ENCODE measurements around the gene VPS52.
"Not testable (repeated sequence)": the region's sequence is repeated elsewhere in the genome, so short reads cannot be mapped to it uniquely, and the experiment has no call there.

VPS52 gene

DNA sequence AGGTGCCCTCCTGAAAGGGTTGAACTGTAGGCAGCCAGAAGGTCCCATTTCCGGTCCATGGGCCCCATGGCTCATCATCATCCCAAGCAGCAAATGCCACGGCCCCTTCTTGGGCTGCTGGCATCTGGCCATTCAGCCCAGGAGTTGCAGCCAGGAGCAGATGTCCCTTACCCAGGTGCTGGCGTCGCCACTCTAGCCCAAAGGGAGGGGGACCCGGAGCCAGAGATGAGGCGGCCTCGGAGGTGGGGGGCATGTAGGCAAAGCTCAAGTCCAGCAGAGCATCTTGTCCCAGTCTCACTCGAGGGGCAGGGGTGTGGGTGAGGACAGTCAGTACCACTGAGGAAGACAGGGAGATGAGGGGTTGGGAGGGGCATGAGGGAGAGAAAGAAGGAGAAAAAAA lies 33.4 kb upstream of the VPS52 start:
- no peak for DNase-seq (ENCODE audit: low read depth, low spot score)

DNA sequence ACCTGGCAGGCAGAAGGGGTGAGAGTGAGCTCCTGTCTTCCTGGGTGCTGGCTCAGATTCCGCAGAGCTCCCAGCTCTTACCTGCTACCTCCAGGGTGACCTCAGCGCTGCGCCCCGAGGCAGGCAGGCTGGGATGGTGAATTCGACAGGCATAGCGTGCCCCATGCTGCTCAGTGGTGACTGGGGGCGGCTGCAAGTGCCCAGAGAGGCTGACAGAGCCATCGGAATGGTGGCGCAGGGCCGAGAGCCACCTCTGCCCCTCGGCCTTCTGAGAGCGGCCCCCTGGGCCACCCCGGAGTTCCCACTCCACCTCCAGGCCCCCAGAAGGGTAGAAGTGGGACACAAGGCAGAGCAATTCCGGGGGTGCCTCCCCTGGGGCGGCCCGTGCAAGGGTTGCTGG lies 32.5 kb upstream of the VPS52 start:
- DNase-seq (ENCODE audit: low read depth, low spot score) = no peak

DNA sequence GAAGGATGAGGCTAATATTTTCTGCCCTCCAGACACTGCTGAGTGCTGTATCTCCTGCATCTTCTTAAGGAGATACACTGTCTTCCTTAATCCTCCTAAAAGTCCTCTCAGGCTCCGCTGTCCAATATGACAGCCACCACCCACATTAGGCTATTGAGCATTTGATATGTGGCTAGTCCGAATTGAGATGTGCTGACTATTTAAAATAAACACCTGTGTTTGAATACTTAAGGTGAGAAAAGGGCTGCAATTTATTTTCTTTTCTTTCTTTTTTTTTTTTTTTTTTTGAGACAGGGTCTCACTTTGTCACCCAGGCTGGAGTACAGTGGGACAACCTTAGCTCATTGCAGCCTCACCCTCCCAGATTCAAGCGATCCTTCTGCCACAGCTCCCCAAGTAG lies 30.2 kb upstream of the VPS52 start:
- DNase-seq (ENCODE audit: low read depth, low spot score) = no peak

DNA sequence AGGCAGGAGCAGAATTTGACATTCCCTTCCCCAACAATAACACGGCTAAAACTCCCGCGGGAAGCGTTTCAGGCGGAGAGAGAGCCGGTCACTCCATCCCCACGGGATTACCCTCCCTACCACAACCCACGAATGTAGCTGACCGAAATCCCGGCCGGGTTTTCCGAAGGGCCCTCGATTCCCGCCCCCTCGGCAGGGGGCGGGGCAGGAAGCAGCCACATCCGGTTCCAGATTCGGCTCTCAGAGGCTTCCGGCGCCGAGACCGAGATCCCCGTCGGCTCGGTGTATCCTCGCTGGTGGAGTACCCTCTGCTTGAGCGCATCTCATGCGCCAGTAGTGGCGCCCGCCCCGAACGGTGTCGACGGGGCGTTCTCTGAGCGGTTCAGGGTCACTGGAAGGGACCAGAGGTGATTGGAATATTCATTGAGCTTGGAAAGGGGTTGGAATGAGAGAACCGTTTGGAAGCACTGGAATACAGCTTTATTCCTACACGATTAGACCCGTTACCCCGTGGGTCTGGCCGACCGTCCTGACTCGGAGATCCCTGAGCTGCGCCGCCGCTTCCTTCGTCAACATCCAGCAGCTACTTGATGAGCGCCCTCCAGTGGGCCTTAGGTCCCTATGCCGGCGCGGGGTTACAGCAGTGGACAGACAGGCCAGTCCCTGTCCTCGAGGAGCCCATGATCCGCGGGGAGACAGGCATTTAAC lies 27.7 kb upstream of the VPS52 start:
- no peak for DNase-seq (ENCODE audit: low read depth, low spot score)

DNA sequence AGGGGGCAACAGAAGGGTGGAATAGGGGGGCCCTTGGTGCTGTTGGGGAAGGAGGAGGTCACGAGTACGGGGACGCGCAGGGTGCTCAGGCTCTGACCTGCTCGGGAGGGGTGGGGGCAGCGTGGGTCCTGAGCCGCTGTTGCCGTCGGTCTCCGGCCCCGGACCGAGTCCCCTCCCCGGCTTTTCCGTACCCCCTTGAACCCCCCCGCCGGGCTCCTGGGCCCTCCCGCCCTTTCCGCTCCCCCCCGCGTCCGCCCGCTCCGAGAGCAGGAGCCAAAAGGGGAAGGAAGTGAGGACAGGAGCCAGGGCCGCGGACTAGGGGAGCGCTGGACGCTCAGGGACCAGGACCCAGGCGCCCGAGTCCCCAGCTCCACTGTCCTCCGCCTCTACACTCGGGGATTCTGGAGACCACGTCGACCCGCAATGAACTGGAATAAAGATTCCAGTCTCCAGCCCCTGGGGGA lies 27.1 kb upstream of the VPS52 start, which contains the start of gene RGL2:
Gene RGL2 (minus strand): TSS at position 170 of the 464 bp plus-strand sequence. CDS start 332 bp downstream, outside the sequence.
- no peak for DNase-seq (ENCODE audit: low read depth, low spot score)

DNA sequence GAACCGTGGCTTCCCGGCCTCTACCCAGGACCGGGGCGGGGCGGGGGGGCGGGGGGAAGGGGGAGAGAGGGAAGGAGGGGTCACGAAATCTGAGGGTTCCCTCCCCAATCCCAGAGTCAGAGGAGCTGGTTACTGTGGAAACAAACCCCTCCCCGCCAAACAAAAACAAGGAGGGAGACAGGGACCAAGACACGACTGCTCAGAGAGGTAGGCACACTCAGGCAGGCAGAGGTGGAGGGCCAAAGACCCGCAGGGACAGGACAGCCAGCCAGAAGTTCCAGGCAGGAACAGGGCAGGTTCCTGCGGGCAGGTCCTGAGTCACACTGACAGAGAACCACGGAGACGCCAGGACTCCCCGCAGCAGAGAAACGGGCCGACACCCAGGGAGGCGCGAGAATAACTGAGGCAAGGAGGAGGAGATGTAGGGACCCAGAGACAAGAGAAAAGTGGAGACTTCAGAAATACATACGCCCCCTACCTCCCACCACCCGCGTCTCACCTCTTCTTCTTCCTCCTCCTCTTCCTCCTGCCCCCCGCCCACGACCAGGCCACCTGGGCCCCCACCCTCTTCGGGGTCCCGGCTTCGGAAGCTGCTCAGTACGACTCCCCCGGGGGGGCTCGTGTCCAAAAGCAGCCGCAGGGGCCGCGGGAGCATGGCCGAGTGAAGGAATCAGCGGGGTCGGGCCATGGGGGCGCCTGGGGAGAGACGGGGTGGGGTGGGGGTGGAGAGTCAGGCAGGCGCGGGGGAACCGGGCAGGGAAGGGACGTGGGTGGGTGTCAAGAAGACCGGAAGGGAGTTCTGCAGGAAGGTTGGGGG lies 26.5 kb upstream of the VPS52 start:
- no peak for DNase-seq (ENCODE audit: low read depth, low spot score)

DNA sequence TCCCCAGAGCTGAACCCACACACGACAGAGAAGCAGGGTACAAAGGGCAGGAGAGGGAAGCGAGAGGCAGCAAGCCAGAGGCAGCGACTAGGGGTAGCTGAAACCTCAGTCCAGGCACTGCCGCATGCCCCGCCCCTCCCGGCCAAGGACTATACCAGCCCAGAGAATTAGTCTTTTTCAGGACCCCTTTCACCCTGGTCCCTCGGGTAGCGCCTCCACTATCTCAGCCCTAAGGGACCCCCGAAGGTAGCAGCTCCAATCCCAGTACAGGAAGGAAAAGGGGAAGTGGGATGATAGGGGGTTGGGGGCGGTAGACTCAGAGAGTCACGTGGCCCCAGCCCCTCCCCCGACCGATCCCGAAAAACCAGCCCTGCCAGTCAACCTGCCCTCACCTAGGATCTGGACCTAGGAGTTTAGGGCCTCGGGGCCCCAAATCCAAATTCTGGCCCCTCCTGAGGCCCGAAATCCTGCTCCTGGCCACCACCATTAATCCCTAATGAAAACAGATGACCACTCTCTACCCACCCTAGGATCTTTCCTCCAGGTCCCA lies 25.8 kb upstream of the VPS52 start:
- no peak for DNase-seq (ENCODE audit: low read depth, low spot score)

DNA sequence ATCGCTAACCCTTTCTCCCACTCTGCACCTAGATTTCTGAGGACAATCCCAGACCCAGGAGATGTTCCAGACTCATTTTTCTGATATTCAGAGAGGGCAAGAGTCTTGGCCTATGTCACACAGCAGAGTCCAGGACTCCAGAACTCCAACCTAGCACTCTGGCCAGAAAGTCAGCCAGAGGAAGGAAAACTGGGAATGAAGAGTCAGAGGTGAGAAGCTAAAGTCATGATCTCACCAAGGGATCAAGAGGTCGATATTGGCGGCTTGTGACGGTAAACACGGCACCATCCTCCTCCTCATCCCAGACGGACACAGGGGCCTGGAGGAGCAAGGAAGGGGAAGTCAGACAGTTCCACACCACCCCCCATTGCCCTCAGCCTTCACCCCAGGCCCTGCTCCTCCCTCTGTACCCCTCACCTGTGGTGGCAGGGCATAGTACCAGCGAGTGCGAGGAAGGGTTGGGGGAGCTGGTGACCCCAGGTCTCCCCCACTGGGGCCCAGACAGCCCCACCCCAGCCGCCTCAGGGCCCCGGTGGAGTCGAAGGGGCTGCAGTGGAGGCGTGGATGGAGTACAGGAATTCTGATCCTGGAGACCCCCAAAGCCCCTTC lies 25.2 kb upstream of the VPS52 start:
- no peak for DNase-seq (ENCODE audit: low read depth, low spot score)

DNA sequence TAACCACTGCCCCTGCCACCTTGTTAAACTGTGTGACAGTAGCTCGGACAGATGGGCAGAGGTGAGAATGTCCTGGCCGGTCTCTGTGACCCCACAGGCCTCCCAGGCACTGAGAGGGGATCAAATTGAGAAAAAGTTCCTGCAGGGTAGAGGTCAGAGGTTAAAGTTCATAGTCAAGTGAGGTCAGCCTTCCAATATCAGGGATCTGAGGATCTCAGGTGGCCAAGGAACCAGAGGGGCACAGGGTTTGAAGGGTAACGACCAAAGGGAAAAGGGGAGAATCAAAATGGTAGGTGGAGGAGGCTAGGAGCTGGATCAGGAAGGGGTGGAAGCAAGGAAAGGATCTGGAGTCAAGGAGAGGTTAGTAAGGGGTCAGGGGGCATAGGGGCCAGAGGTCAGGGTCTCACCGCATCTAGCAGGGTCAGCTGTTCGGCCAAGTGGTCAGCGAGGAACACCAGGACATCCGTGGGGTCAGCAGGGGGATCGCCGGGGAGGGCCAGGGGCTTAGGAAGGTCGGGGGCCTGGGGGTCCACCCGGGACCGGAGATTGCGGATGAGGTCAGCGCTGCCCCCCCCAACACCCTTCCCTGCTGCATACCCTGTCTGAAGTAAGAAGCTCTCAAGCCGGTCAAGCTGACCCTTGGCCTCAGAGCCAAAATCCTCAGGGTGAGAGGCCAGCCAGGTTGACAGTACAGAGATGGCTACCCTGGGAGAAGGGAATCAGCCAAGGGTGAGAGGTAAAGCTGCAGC lies 24.1 kb upstream of the VPS52 start:
- DNase-seq (ENCODE audit: low read depth, low spot score) = no peak

DNA sequence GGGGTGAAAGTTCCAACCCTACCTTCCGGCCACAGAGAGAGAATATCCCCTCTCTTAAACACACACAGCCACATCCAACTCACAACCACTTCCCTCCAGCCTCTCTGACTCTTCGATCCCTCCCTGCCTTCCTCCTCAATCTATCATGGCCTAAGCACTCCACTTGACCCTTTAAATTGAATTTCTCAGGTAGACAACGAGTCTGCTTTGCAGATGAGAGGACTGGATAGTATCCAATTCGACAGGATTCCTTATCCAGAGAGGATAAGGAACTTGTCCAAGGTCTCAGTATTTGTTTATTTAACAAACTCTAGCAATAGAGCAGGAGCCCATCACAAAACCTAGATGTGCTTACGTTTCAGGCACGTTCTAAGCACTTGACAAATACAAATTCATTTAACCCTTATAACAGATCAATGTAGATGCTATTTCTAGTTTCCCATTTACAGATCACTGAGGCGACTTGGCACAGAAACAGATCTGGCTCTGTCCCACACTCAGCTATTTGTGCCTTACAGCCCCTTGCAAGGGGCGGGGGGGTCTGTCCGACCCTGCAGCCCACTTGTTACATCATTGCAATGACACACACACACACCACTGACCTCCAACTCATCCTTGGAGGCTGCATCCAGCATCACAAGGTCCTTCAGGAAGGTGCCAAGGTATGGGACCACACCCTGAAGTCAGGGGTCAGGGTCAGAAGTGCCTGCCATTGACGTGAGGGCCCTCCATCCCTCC lies 22.6 kb upstream of the VPS52 start:
- no peak for DNase-seq (ENCODE audit: low read depth, low spot score)

DNA sequence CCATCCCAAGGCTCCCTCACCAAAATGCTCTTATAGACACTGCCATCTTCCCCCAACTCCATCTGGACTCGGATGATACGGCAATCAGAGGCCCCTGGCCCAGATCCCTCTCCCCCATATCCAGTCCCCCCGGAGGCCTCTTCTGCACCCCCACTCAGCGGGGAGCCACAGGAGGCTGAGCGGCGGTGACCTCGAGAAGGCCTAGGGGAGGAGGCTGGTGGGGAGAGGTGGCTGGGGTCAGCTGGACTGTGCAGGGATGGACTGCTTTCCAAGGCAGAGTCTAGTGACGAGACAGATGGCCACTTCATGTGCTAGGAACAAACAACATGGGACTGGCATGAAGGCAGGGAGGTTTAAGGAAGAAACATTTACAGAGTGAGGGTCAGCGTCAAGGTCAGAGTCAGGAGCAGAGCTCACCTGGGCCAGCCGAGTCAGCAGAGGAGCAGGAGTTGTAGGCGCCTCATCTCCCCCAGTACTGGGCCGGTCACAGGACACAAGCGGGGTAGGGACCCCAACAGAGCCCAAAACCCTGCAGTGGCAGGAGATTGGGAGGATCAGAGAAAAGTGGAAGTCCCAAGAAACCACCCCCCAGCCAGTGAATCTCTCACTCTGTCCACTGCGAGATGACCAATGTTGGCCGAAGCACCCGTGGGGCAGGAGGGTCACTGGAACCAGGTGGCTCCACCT lies 21.5 kb upstream of the VPS52 start:
- DNase-seq (ENCODE audit: low read depth, low spot score) = no peak

DNA sequence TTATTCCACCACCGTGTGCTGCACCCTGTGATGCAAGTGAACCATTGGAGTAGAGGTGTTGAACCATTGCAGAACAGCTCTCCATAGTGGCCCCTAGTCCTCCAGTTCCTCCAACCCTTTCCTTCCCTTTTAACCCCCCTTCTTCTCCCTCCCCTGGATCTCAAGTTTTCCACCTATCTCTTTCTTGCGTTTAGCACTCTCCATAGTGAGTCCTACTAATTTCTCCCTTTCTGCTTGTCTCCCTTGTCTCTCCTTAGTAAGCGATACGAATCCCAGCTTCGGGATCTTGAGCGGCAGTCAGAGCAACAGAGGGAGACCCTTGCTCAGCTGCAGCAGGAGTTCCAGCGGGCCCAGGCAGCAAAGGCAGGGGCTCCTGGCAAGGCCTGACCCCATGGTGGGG lies 18.8 kb upstream of the VPS52 start:
- no peak for DNase-seq (ENCODE audit: low read depth, low spot score)

DNA sequence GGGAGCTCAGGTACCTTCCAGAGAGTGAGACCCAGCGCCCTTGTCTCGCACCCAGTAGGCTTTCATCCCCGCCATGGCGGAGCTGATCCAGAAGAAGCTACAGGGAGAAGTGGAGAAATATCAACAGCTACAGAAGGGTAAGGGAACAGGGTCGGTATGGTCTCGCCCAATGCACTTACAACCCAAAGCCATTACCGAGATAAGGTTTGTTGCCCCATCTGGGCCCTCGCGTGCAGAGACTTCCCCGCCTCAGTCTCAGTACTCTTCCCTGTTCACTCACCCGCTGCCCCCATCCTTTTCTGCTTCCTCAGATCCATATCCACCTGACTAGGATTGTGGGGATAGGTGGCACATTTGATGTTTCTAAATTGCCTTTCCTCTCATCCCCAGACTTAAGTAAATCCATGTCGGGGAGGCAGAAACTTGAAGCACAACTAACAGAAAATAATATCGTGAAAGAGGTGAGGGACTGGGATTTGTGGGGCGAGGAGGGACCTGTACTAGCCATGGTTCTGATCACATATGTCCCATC lies 18.2 kb upstream of the VPS52 start:
- DNase-seq (ENCODE audit: low read depth, low spot score) = no peak

DNA sequence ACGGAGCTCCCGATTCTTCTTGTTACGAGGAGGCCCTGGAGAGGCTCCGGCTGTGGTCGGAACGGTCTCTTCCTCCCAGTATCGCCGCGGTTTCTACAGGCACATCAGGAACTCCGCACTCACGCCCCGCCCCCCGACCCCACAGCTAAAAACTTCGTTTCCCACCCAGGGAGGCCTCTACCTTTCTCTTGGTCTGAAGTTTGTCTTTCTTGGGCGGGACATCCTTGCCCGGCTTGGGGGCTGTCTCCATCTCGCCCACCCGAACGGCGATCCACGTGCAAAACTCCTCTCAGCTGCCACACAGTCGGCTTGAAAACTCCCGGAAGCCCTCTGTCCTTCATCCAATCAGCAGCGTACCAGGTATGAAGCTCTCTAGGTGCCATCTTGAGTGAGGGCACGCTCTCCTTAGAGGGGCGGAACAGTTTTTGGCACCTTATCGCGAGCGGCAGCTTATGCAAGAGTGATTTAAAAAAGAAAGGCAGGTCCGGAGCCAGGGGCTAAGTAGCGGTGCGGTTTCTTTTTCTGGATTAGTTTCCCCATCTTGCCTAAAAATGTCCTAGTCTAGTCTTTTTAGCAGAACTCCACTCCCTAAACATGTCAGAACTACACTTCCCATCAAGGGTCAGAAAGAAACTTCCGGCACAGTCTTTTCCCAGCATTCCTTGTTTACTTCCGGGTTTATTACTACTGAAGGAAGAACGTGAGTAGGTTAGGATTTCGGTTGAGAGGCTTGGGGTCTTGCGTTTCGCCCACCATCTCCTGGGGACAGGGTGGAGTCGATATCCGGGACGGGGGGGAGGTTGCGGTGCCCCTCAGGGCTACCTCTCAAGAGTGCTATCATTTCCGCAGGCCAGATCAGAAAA lies 17.5 kb upstream of the VPS52 start, which contains the start of the genes PFDN6 and WDR46:
Gene PFDN6 (plus strand): TSS at position 681 of the 863 bp plus-strand sequence. CDS start 256 bp downstream, outside the sequence.
Gene WDR46 (minus strand): TSS at position 319 of the 863 bp plus-strand sequence. CDS start 69 bp downstream, at position 250.
- DNase-seq (ENCODE audit: low read depth, low spot score) = peak; percentile 76

DNA sequence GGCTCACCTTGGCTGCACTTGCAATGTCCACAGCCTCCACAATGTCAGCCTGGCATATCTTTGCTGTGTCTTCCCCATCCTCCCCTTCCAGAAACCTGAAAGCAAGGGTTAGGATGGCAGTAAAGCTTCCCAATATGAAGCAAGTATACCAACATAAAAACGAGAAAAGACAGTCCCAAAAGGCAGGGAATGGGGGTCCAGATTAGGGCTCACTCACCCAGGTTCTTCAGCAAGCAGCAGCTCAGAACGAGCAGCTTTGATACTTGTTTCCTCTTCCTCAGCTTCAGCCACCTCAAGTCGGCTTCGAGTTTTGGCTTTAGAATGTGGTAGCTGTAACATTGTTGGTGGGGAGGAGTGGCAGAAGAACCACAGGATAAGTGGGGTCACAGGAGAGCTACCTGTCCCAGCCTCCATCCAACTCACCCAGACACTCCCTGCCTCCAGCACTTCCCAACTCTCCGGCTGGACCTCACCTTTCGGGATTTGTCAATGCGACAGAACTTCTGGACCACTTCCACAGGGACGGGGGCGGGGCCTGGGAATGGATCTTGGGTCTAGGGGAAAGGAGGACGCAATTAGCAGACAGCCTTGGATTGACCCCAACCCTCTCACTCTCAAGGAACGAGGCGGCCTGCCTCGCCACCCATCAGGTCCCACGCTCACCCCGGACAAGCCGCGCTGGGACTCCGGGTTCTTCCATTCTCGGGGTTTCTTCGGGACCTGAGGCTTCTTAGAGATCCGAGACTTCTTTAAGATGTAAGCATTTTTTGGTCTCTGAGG lies 16.7 kb upstream of the VPS52 start:
- no peak for DNase-seq (ENCODE audit: low read depth, low spot score)

DNA sequence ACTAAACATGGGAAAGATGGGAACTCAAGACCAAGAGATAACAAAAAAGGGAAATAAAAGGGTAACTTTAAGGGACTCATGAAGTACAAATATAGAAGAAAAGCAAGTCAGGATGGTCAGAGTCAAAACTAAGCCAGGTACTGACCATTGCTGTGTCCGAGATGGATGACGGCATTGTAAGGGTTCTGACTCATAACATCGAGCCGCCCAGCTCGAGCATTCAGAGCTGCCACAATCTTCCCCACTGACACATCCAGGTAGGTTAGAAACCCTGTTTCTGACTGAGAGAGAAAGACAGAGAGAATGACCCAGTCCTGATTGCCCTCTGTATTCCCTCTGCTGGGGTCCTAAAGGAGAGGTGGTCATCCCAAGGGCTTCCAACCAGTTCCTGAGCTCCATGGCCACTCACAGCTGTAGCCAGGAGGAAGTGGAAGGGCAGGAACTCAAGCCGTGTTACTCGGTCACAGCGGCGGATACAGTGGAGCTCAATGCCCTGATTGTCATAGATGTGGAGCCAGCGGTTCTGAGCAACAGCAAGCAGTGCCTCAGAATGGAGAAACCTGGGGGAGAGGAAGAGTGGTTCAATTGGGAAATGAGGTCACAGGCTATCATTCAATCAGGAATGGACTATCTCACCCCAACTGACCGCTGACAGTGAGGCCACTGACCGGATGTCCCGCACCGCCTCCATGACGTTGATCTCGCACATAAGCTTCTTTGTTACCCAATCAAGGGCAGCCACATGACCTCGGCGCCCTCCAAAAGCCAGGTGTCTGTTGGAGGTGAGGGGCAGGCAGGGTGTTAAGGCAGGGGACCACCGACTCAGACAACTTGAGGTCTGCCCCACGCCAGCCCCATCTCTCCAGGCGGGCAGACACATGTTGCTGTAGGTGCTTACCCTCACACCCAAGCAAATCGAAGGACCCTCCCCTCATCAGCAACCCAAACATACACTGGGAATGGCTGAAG lies 15.6 kb upstream of the VPS52 start:
- DNase-seq (ENCODE audit: low read depth, low spot score) = no peak

DNA sequence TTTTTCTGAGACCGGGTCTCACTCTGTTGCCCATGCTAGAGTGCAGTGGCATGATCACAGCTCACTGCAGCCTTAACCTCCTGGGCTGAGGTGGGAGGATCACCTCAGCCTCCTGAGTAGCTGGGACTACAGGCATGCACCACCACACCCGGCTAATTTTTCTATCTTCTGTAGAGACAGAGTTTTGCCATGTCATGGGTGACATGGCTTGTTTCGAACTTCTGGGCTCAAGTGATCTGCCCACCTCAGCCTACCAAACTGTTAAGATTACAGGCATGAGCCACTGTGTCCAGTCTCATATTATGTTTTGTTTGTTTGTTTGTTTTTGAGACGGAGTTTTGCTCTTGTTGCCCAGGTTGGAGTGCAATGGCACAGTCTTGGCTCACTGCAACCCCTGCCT lies 13.5 kb upstream of the VPS52 start:
- DNase-seq (ENCODE audit: low read depth, low spot score) = not testable (repeated sequence)

Data from iPS DF 19.7 (cell line).